ENCODE results near the gene TFF3.

DNA sequence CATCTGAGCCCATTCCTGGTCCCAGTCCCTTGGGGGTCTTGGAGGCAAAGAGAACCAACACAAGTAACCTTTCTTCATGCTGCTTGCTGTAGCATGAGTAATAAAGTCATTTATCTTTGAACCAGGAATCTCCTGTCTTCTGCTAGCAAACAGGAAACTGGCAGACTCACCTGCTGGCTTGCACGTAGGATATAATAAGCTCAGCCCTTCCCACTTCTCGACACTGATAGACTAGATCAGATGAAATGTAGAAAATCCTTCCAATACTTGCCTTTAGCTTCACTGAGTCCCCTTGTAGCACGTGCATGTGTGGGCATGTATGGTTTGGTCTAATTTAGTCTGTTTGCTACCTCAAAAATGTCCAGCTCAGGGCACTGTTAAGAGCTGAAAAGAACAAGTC lies 42.1 kb upstream of the TFF3 start:
- TF ChIP-seq, protein P1, sequence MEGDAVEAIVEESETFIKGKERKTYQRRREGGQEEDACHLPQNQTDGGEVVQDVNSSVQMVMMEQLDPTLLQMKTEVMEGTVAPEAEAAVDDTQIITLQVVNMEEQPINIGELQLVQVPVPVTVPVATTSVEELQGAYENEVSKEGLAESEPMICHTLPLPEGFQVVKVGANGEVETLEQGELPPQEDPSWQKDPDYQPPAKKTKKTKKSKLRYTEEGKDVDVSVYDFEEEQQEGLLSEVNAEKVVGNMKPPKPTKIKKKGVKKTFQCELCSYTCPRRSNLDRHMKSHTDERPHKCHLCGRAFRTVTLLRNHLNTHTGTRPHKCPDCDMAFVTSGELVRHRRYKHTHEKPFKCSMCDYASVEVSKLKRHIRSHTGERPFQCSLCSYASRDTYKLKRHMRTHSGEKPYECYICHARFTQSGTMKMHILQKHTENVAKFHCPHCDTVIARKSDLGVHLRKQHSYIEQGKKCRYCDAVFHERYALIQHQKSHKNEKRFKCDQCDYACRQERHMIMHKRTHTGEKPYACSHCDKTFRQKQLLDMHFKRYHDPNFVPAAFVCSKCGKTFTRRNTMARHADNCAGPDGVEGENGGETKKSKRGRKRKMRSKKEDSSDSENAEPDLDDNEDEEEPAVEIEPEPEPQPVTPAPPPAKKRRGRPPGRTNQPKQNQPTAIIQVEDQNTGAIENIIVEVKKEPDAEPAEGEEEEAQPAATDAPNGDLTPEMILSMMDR (IDR thresholded peaks at IDR 0.05): no peak
- no peak for TF ChIP-seq POLR2A (IDR thresholded peaks at IDR 0.05; ENCODE audit: low read depth)
